HFFc6 (cell line): ENCODE measurements around the gene SELENOF. TPM values are rescaled to one million over a fixed set of nuclear protein-coding genes. Genes with fewer than 3 reads are reported as not detected.
A peak's percentile ranks its signal among the peaks of the same experiment; 100 is the strongest.

ENCODE experiments used
- DNase-seq: peaks from one replicate; pipeline ENCODE4 v3.0.0-alpha.2; 2018
- H3K27ac Mint-ChIP-seq: 2 replicates; pipeline ENCODE4 v1.8.0; 2020; ENCODE audit warnings: mild to moderate bottlenecking, mixed read lengths
- H3K27me3 Mint-ChIP-seq: 2 replicates; pipeline ENCODE4 v1.8.0; 2021; ENCODE audit warnings: mild to moderate bottlenecking, moderate library complexity, mixed read lengths; ENCODE audit not compliant: insufficient read depth
- H3K36me3 Mint-ChIP-seq: 2 replicates; pipeline ENCODE4 v1.8.0; 2021; ENCODE audit warnings: low read depth, mixed read lengths
- H3K4me1 Mint-ChIP-seq: 2 replicates; pipeline ENCODE4 v1.8.0; 2020; ENCODE audit warnings: low read depth, mixed read lengths
- H3K4me3 Mint-ChIP-seq: 2 replicates; pipeline ENCODE4 v1.8.0; 2020; ENCODE audit warnings: mild to moderate bottlenecking, moderate library complexity, mixed read lengths
- H3K9me3 Mint-ChIP-seq: 2 replicates; pipeline ENCODE4 v1.8.0; 2020; ENCODE audit warnings: mild to moderate bottlenecking, mixed read lengths
- total RNA-seq, 6 experiments: library from RNA; stranded (reverse); fragmentation: NEBNext Ultra II Directional; extraction: Animal tissue kit (Norgen Biotek cat#: 25700); gene quantifications; 2 replicates in 1 of 6; 3 replicates in 5 of 6; pipeline ENCODE4 v1.2.3, GENCODE V29; 2021
- TF ChIP-seq, protein P1 (sequence below): fragments of 200-600 bp; sonication (generic); IDR thresholded peaks from 2 replicates; pipeline ENCODE4 v1.5.0; 2021; ENCODE audit warnings: antibody characterized with exemption, mild to moderate bottlenecking

SELENOF gene
- total RNA-seq, 6 experiments from 2014 or later: 251 to 322 (median 278) TPM

DNA sequence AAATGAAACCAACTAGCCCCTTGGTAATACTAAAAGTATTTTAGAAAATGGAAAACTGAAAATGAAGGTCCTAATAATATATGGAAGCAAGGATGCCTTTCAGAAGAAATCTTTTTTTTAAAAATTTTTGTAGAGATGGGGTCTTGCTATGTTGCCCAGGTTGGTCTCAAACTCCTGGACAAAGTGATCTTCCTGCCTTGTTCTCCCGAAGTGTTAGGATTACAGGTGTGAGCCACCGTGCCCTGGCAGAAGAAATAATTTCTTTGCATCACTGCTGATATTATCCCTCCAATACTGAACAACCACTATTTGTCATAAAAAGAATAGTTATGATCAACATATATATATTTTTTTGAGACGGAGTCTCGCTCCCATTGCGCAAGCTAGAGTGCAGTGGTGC, 25.6 kb downstream of the SELENOF start:
- no peak overlapping the region for H3K4me3 Mint-ChIP-seq
- H3K9me3 Mint-ChIP-seq: no peaks in the 10 kb centered on the region
- no peaks in the 10 kb centered on the region for H3K4me1 Mint-ChIP-seq
- peaks cover 7% of the 10 kb centered on the region for H3K36me3 Mint-ChIP-seq
- TF ChIP-seq, protein P1, sequence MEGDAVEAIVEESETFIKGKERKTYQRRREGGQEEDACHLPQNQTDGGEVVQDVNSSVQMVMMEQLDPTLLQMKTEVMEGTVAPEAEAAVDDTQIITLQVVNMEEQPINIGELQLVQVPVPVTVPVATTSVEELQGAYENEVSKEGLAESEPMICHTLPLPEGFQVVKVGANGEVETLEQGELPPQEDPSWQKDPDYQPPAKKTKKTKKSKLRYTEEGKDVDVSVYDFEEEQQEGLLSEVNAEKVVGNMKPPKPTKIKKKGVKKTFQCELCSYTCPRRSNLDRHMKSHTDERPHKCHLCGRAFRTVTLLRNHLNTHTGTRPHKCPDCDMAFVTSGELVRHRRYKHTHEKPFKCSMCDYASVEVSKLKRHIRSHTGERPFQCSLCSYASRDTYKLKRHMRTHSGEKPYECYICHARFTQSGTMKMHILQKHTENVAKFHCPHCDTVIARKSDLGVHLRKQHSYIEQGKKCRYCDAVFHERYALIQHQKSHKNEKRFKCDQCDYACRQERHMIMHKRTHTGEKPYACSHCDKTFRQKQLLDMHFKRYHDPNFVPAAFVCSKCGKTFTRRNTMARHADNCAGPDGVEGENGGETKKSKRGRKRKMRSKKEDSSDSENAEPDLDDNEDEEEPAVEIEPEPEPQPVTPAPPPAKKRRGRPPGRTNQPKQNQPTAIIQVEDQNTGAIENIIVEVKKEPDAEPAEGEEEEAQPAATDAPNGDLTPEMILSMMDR: no peak
- no peak for DNase-seq
- no peaks in the 10 kb centered on the region for H3K27me3 Mint-ChIP-seq
- no peak overlapping the region for H3K27ac Mint-ChIP-seq

DNA sequence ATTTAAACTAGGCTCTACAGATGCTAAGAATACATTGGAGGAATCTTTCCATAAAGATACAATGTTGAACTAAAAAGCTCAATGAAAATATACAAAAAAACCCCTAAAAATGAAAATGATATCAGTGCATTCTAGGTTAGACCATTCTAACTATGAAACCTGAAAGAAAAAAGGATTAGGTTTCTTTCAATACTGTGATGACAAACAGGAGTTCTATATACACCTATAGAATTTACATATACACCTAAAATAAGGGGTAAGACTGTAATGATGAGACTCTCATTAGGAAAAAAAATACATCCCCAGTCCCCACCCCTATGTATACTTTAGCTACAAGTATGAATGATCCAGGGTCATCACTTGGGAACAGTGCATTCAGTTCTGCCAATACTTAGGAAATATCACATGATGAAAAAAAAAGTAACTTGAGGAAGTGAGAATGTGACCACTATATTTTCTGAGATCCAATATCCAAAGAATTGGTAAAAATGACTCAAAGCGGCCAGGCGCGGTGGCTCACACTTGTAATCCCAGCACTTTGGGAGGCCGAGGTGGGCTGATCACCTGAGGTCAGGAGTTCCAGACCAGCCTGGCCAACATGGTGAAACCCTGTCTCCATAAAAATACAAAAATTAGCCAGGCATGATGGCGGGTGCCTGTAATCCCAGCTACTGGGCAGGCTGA, 26.3 kb downstream of the SELENOF start:
- no peak overlapping the region for H3K4me3 Mint-ChIP-seq
- H3K9me3 Mint-ChIP-seq: no peaks in the 10 kb centered on the region
- H3K27ac Mint-ChIP-seq: no peak overlapping the region
- peaks cover 7% of the 10 kb centered on the region for H3K36me3 Mint-ChIP-seq
- DNase-seq: no peak
- no peaks in the 10 kb centered on the region for H3K4me1 Mint-ChIP-seq
- no peaks in the 10 kb centered on the region for H3K27me3 Mint-ChIP-seq
- TF ChIP-seq, protein P1: no peak

DNA sequence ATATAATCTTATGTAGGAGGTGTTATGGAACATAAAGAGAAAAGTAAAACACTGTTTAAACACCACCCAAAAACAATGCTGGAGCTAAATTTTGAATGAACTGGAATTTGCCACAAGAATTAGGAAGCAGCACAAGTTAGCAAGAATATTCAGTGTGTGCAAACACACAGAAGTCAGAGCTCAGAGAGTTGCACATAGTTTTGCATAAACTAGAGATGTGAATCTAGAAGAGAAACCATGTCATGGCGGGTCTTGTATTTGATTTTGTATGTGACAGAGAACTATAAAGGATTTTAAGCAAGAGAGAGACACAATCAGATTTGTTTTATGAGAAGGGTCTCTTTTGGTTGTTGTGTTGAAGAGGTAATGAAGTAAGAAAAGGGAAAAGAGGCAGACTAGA, 38.2 kb downstream of the SELENOF start:
- Mint-ChIP-seq H3K4me1 (peaks cover 16% of the 10 kb centered on the region), H3K27me3 (no peaks in the 10 kb centered on the region), H3K27ac (no peak overlapping the region), H3K36me3 (peaks cover 5% of the 10 kb centered on the region), H3K9me3 (no peaks in the 10 kb centered on the region), H3K4me3 (no peak overlapping the region)
- TF ChIP-seq, protein P1: no peak
- DNase-seq: no peak

DNA sequence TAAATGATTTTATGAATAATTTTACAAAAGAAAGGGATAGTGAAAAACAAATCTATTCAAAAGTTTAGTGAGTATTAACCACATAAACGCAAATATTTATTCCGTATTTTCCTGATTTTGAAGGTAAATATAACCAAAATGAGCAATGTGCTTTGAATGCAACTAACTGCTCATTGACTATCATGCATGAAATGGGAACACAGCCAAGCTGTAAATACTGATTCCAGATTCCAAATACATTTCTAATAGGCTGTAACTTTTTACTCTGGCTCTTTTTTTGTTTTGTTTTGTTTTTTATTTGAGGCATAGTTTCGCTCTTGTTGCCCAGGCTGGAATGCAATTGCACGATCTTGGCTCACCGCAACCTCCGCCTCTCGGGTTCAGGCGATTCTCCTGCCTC, 41.8 kb downstream of the SELENOF start:
- DNase-seq: peak; percentile 82
- H3K4me3 Mint-ChIP-seq: peak overlapping the region; percentile 22; the same call in 1 of the 2 replicates
- peaks cover 2% of the 10 kb centered on the region; the same call in 1 of the 2 replicates for H3K27me3 Mint-ChIP-seq
- TF ChIP-seq, protein P1: no peak
- no peaks in the 10 kb centered on the region for H3K9me3 Mint-ChIP-seq
- peaks cover 33% of the 10 kb centered on the region for H3K4me1 Mint-ChIP-seq
- H3K36me3 Mint-ChIP-seq: peaks cover 5% of the 10 kb centered on the region
- peak overlapping the region; percentile 57 for H3K27ac Mint-ChIP-seq

DNA sequence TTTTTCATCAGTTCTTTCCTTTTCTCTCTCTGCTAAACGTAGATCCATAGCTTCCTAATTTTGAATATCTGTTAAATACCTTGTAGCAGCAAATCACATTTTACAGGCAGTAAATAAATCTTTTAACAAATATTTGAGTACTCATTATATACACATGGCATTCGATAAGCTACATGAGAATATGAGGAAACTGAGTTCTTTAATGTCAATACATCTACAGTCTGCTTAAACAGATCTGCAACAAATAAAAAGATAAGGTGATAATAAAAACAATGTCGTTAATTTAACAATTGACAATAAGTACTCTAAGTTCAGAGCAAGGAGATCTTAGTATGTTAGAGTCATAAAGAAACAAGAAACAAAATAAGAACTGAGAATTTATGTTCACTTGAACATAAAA, 42.9 kb downstream of the SELENOF start:
- H3K4me3 Mint-ChIP-seq: no peak overlapping the region
- TF ChIP-seq, protein P1: no peak
- no peaks in the 10 kb centered on the region; the same call in none of the 2 replicates for H3K36me3 Mint-ChIP-seq
- peaks cover 43% of the 10 kb centered on the region for H3K4me1 Mint-ChIP-seq
- H3K27ac Mint-ChIP-seq: no peak overlapping the region
- no peak for DNase-seq
- H3K9me3 Mint-ChIP-seq: no peaks in the 10 kb centered on the region
- peaks cover 2% of the 10 kb centered on the region; the same call in 1 of the 2 replicates for H3K27me3 Mint-ChIP-seq
